Ascending aorta (tissue), 2 donors: ENCODE data around the gene ZNF789. TPM values are rescaled to one million over a fixed set of nuclear protein-coding genes. Genes with fewer than 3 reads are reported as not detected.

Experiments
- DNase-seq, 2 donors: peaks; one replicate each; pipeline ENCODE4 v3.0.0-alpha.2; 2019; ENCODE audit warnings: low spot score in 2 of 2
- H3K27ac ChIP-seq, 2 donors: fragments of 200-600 bp; sonication (generic); one replicate each; pipeline ENCODE4 v1.5.1; 2016 to 2017; ENCODE audit warnings: mild to moderate bottlenecking in 1 of 2
- H3K27me3 ChIP-seq: fragments of 200-600 bp; sonication (generic); one replicate; pipeline ENCODE4 v1.5.1; 2017
- H3K36me3 ChIP-seq, 2 donors: fragments of 200-600 bp; sonication (generic); one replicate each; pipeline ENCODE4 v1.5.1; 2016
- H3K4me1 ChIP-seq, 2 donors: fragments of 200-600 bp; sonication (generic); one replicate each; pipeline ENCODE4 v1.5.1; 2016 to 2017; ENCODE audit warnings: mild to moderate bottlenecking in 1 of 2
- H3K4me3 ChIP-seq, 2 donors: fragments of 200-600 bp; sonication (generic); one replicate each; pipeline ENCODE4 v1.5.1; 2016 to 2017; ENCODE audit warnings: mild to moderate bottlenecking in 1 of 2
- H3K9me3 ChIP-seq, 2 donors: fragments of 200-600 bp; sonication (generic); one replicate each; pipeline ENCODE4 v1.5.1; 2016
- CTCF ChIP-seq, 3 experiments: fragments of 200-600 bp in 2 of 3; fragments of 450-650 bp in 1 of 3; sonication (generic) in 2 of 3; IDR thresholded peaks; one replicate each; pipeline ENCODE4 v1.5.1; 2016 to 2019; ENCODE audit warnings: antibody characterized with exemption in 3 of 3, mild to moderate bottlenecking in 1 of 3, moderate library complexity in 1 of 3
- intact Hi-C: fragments of 100-400 bp; cut with DNase I; formaldehyde crosslinking; loops from one replicate; pipeline ENCODE4 v1.15.1; 2023
- total RNA-seq: library from RNA; depleted of rRNA; stranded (reverse); fragments of >200 nt; gene quantifications from one replicate; pipeline ENCODE4 v1.1.0, GENCODE V29; 2016

The ZNF789 gene
- total RNA-seq, 1 donor from 2014 or later: 4.2 TPM

- no peaks in the 10 kb centered on the region for H3K27me3 ChIP-seq
- no peak overlapping the region for H3K4me3 ChIP-seq
- DNase-seq: no peak
- peaks cover 39 to 71% of the 10 kb centered on the region in 2 donors for H3K9me3 ChIP-seq
- no peaks in the 10 kb centered on the region for H3K4me1 ChIP-seq
- peaks cover 27 to 31% of the 10 kb centered on the region in 2 donors for H3K36me3 ChIP-seq
- TF ChIP-seq CTCF (IDR thresholded peaks at IDR 0.05): no peak
- intact Hi-C loops: no loop called here
- no peak overlapping the region for H3K27ac ChIP-seq
Observed at GRCh38 chr7:99535667-99536066, 63.0 kb downstream of the ZNF789 start.

Other genes starting within 250 kb of the ZNF789 start
- not detected for gene MYH16, start 200.1 kb upstream of the ZNF789 start, total RNA-seq
- gene ARPC1A, start 147.0 kb upstream of the ZNF789 start, total RNA-seq: 87.7 TPM
- 360 TPM for gene ARPC1B, start 98.2 kb upstream of the ZNF789 start, total RNA-seq
- gene PDAP1, start 64.3 kb upstream of the ZNF789 start, total RNA-seq: 104 TPM
- 41.3 TPM for gene BUD31, start 63.9 kb upstream of the ZNF789 start, total RNA-seq
- gene PTCD1, start 34.1 kb upstream of the ZNF789 start, total RNA-seq: 2.6 TPM
- 38.0 TPM for gene CPSF4, start 33.9 kb upstream of the ZNF789 start, total RNA-seq
- 893 TPM for gene ATP5MF, start 6.7 kb upstream of the ZNF789 start, total RNA-seq
- 25.7 TPM for gene ZNF394, start 27.4 kb downstream of the ZNF789 start, total RNA-seq
- gene ZKSCAN5, start 31.8 kb downstream of the ZNF789 start, total RNA-seq: 4.4 TPM
- gene FAM200A, start 79.2 kb downstream of the ZNF789 start, total RNA-seq: 0.64 TPM
- gene ZNF655, start 85.8 kb downstream of the ZNF789 start, total RNA-seq: 37.9 TPM
- 0.43 TPM for gene TMEM225B, start 125.4 kb downstream of the ZNF789 start, total RNA-seq
- 10.3 TPM for gene ZSCAN25, start 144.1 kb downstream of the ZNF789 start, total RNA-seq
- 0.43 TPM for gene CYP3A5, start 207.1 kb downstream of the ZNF789 start, total RNA-seq